GM23338 (cell line): ENCODE data around the gene DOCK10. TPM values are rescaled to one million over a fixed set of nuclear protein-coding genes. Genes with fewer than 3 reads are reported as not detected.

ENCODE experiments used
- ATAC-seq: fragments of 200-7000 bp; cut with Tn5 transposase; 3 replicates; pipeline ENCODE4 v1.9.1; 2020
- DNase-seq: peaks from one replicate; pipeline ENCODE4 v3.0.0-alpha.2; 2015; ENCODE audit warnings: low spot score
- H2AFZ ChIP-seq: fragments of 200-600 bp; sonication (generic); 2 replicates; pipeline ENCODE4 v1.8.0; 2016; ENCODE audit warnings: antibody characterized with exemption, mild to moderate bottlenecking, moderate library complexity
- H3F3A ChIP-seq: fragments of 200-600 bp; sonication (generic); replicated peaks from 2 replicates; pipeline ENCODE4 v1.8.0; 2017; ENCODE audit warnings: antibody characterized with exemption, mixed run types, low read depth
- H3K27ac ChIP-seq: fragments of 200-600 bp; sonication (generic); 2 replicates; pipeline ENCODE4 v1.6.1; 2016; ENCODE audit warnings: low read depth
- H3K27me3 ChIP-seq: fragments of 200-600 bp; sonication (generic); 2 replicates; pipeline ENCODE4 v1.8.0; 2016; ENCODE audit warnings: mild to moderate bottlenecking, mixed run types, moderate library complexity; ENCODE audit not compliant: insufficient read depth
- H3K36me3 ChIP-seq: fragments of 200-600 bp; sonication (generic); 2 replicates; pipeline ENCODE4 v1.8.0; 2016; ENCODE audit warnings: mild to moderate bottlenecking; ENCODE audit not compliant: insufficient read depth
- H3K4me1 ChIP-seq: fragments of 200-600 bp; sonication (generic); 2 replicates; pipeline ENCODE4 v1.8.0; 2016; ENCODE audit warnings: mild to moderate bottlenecking, moderate library complexity; ENCODE audit not compliant: insufficient read depth
- H3K4me2 ChIP-seq: fragments of 200-600 bp; sonication (generic); 2 replicates; pipeline ENCODE4 v1.7.1; 2017; ENCODE audit warnings: mixed run types
- H3K4me3 ChIP-seq: fragments of 200-600 bp; sonication (generic); 2 replicates; pipeline ENCODE4 v1.6.1; 2016; ENCODE audit warnings: mixed run types
- H3K79me2 ChIP-seq: fragments of 200-600 bp; sonication (generic); replicated peaks from 2 replicates; pipeline ENCODE4 v1.8.0; 2017; ENCODE audit warnings: mild to moderate bottlenecking; ENCODE audit not compliant: insufficient read depth
- H3K9me2 ChIP-seq: fragments of 200-600 bp; sonication (generic); 2 replicates; pipeline ENCODE4 v1.8.0; 2017; ENCODE audit not compliant: insufficient read depth
- H4K20me1 ChIP-seq: fragments of 200-600 bp; sonication (generic); replicated peaks from 2 replicates; pipeline ENCODE4 v1.8.0; 2017; ENCODE audit warnings: mild to moderate bottlenecking; ENCODE audit not compliant: insufficient read depth
- H3K27ac Mint-ChIP-seq: 2 replicates; pipeline ENCODE4 v1.8.0; 2020; ENCODE audit warnings: inconsistent platforms, mild to moderate bottlenecking, moderate library complexity, mixed read lengths
- H3K27me3 Mint-ChIP-seq: 3 replicates; pipeline ENCODE4 v1.8.0; 2022; ENCODE audit warnings: low read depth, mild to moderate bottlenecking, moderate library complexity, mixed read lengths, inconsistent platforms; ENCODE audit not compliant: insufficient read depth, poor library complexity
- H3K36me3 Mint-ChIP-seq: 3 replicates; pipeline ENCODE4 v1.8.0; 2021; ENCODE audit warnings: low read depth, mild to moderate bottlenecking, inconsistent platforms, moderate library complexity, mixed read lengths
- H3K4me1 Mint-ChIP-seq: 3 replicates; pipeline ENCODE4 v1.8.0; 2020; ENCODE audit warnings: mild to moderate bottlenecking, inconsistent platforms, mixed read lengths
- H3K4me3 Mint-ChIP-seq: 3 replicates; pipeline ENCODE4 v1.8.0; 2021; ENCODE audit warnings: moderate library complexity, mild to moderate bottlenecking, inconsistent platforms, mixed read lengths
- H3K9me3 Mint-ChIP-seq: 3 replicates; pipeline ENCODE4 v1.8.0; 2020; ENCODE audit warnings: moderate library complexity, mild to moderate bottlenecking, inconsistent platforms, mixed read lengths
- CREB1 ChIP-seq: fragments of 250-450 bp; sonication (Bioruptor Pico); IDR thresholded peaks from 2 replicates; pipeline ENCODE4 v1.5.0; 2020; ENCODE audit warnings: low read depth, mild to moderate bottlenecking, moderate library complexity
- CTCF ChIP-seq, 2 experiments: fragments of 200-600 bp in 1 of 2; sonication (generic) in 1 of 2; conservative IDR thresholded peaks; 2 replicates each; pipeline versions ENCODE4 v1.5.1 to v1.6.1; 2016 to 2017; ENCODE audit warnings: antibody characterized with exemption in 2 of 2, low read depth in 2 of 2, mild to moderate bottlenecking in 2 of 2, moderate library complexity in 1 of 2
- ETS1 ChIP-seq: IDR thresholded peaks from 2 replicates; pipeline ENCODE4 v1.6.1; 2016; ENCODE audit warnings: antibody characterized with exemption
- EZH2 ChIP-seq: fragments of 200-600 bp; sonication (generic); IDR thresholded peaks from one replicate; pipeline ENCODE4 v1.8.0; 2017; ENCODE audit warnings: antibody characterized with exemption, mild to moderate bottlenecking, low read depth; ENCODE audit not compliant: unreplicated experiment
- EZH2phosphoT487 ChIP-seq: fragments of 200-600 bp; sonication (generic); IDR thresholded peaks from one replicate; pipeline ENCODE4 v1.8.1; 2018; ENCODE audit warnings: antibody characterized with exemption; ENCODE audit not compliant: unreplicated experiment
- JUNB ChIP-seq: IDR thresholded peaks from one replicate; pipeline ENCODE4 v1.6.1; 2016; ENCODE audit warnings: antibody characterized with exemption; ENCODE audit not compliant: unreplicated experiment
- NANOG ChIP-seq: IDR thresholded peaks from 2 replicates; pipeline ENCODE4 v1.6.1; 2016; ENCODE audit warnings: antibody characterized with exemption, borderline replicate concordance
- POLR2AphosphoS5 ChIP-seq: IDR thresholded peaks from 2 replicates; pipeline ENCODE4 v1.6.1; 2016; ENCODE audit warnings: antibody characterized with exemption, low read depth
- REST ChIP-seq: IDR thresholded peaks from one replicate; pipeline ENCODE4 v1.6.1; 2018; ENCODE audit warnings: antibody characterized with exemption; ENCODE audit not compliant: unreplicated experiment
- STAT1 ChIP-seq: IDR thresholded peaks from one replicate; pipeline ENCODE4 v1.6.1; 2016; ENCODE audit warnings: antibody characterized with exemption; ENCODE audit not compliant: unreplicated experiment
- ZNF114 ChIP-seq: fragments of 250-450 bp; sonication (Bioruptor Pico); IDR thresholded peaks from 2 replicates; pipeline ENCODE4 v1.5.0; 2020; ENCODE audit warnings: mild to moderate bottlenecking, moderate library complexity
- ZNF331 ChIP-seq: fragments of 250-450 bp; sonication (Bioruptor Pico); IDR thresholded peaks from 2 replicates; pipeline ENCODE4 v1.5.0; 2020; ENCODE audit warnings: low read depth, mild to moderate bottlenecking, moderate library complexity
- ZNF462 ChIP-seq: fragments of 250-450 bp; sonication (Bioruptor Pico); IDR thresholded peaks from 2 replicates; pipeline ENCODE4 v1.5.0; 2020; ENCODE audit warnings: mild to moderate bottlenecking, moderate library complexity
- polyA plus RNA-seq: library from polyadenylated mRNA; unstranded; fragments of >200 nt; fragmentation: Nextera tagmentation; extraction: Ambion mirVana; gene quantifications from 2 replicates; pipeline ENCODE4 v1.2.1, GENCODE V29; 2016
- total RNA-seq: library from RNA; depleted of rRNA; stranded (reverse); fragments of >200 nt; shearing (Covaris generic); gene quantifications from 2 replicates; pipeline ENCODE4 v1.2.3, GENCODE V29; 2014

DOCK10 gene
- total and polyA plus RNA-seq, 2 experiments from 2014 or later = 1.0 to 1.7 TPM

GRCh38 chr2:224734949-224735348 is 307.3 kb downstream of the DOCK10 start:
- Histone ChIP-seq H3K4me3 (no peak overlapping the region), H4K20me1 (no peaks in the 10 kb centered on the region), H3K79me2 (no peaks in the 10 kb centered on the region), H3F3A (no peaks in the 10 kb centered on the region), H3K9me2 (no peaks in the 10 kb centered on the region; the same call in 1 of the 2 replicates), H2AFZ (no peak overlapping the region), H3K27me3 (no peaks in the 10 kb centered on the region), H3K4me1 (no peaks in the 10 kb centered on the region), H3K36me3 (no peaks in the 10 kb centered on the region), H3K27ac (no peak overlapping the region), H3K4me2 (no peak overlapping the region)
- H3K27ac Mint-ChIP-seq = no peak overlapping the region
- no peak for ATAC-seq
- no peak for DNase-seq
- H3K36me3 Mint-ChIP-seq = peaks cover 31% of the 10 kb centered on the region
- H3K27me3 Mint-ChIP-seq = no peaks in the 10 kb centered on the region
- H3K4me3 Mint-ChIP-seq = no peak overlapping the region
- TF ChIP-seq NANOG (no peak), EZH2phosphoT487 (no peak), STAT1 (no peak), EZH2 (no peak), POLR2AphosphoS5 (no peak), REST (no peak), ZNF462 (CRISPR knock-in tag) (no peak), ZNF114 (CRISPR knock-in tag) (no peak), CTCF (conservative IDR thresholded peaks at IDR 0.05; ENCODE audit: low read depth in 2 of 2) (no peak), CREB1 (no peak), ETS1 (no peak), ZNF331 (CRISPR knock-in tag) (no peak), JUNB (no peak)
- peaks cover 51% of the 10 kb centered on the region for H3K9me3 Mint-ChIP-seq
- H3K4me1 Mint-ChIP-seq = no peaks in the 10 kb centered on the region
